NOMO-1 (cell line): ENCODE measurements around the gene OCRL.
A peak's percentile ranks its signal among the peaks of the same experiment; 100 is the strongest.

Experiments
- DNase-seq, 2 experiments: peaks; one replicate each; lab custom pipeline; 2025; ENCODE audit not compliant: unreplicated experiment in 2 of 2; lab: John Stamatoyannopoulos, UW

OCRL gene

GRCh38 chrX:129540068-129540653, at the start of gene OCRL:
Gene OCRL (plus strand): TSS chrX:129540259. CDS start chrX:129540440, 181 bp downstream.
- peak; percentile 50 to 52 for DNase-seq

- DNase-seq: no peak
Measured at GRCh38 chrX:129490330-129490729, 49.7 kb upstream of the OCRL start.

- no peak for DNase-seq
Measured at GRCh38 chrX:129493643-129494042, 46.4 kb upstream of the OCRL start.

DNA sequence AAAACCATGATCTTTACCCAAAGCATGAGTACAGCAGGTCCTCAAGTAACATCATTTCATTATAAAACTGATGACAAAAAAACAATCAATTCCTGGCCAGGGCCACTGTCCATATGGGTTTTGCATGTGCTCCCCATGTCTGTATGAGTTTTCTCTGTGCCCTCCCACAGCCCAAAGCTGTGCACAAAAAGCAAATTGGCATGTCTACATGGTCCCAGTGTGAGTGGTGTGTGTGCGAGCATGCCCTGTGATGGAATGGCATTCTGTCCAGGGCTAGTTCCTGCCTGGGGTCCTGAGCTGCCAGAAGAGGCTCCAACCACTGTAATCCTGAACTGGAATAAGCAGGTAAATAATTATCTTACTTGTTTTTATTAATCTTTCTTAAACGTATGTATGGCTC, 45.2 kb upstream of the OCRL start:
- DNase-seq: no peak

DNA sequence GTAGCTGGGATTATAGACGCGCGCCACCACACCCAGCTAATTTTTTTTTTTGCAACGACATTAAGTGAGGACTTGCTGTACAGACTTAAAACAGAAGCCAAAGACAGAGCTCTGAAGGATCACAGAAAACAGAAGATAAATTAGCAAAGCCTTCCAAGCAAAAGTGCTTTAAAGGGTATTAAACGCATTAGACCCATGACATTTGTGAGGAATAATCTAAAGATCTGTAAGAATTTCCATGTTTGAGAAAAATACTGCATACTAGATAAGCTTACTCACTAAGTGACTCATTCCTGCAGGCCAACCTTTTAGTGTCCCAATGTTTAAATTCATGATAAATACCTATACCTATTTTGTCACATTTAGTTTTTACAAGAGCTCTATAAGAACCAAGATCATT, 44.2 kb upstream of the OCRL start:
- no peak for DNase-seq

- no peak for DNase-seq
Measured at GRCh38 chrX:129496625-129497024, 43.4 kb upstream of the OCRL start.

- no peak for DNase-seq
Measured at GRCh38 chrX:129497146-129497843, 42.8 kb upstream of the OCRL start.

GRCh38 chrX:129510331-129510730, 29.7 kb upstream of the OCRL start:
- DNase-seq: no peak

- DNase-seq: no peak
Measured at GRCh38 chrX:129511689-129512088, 28.4 kb upstream of the OCRL start.

DNA sequence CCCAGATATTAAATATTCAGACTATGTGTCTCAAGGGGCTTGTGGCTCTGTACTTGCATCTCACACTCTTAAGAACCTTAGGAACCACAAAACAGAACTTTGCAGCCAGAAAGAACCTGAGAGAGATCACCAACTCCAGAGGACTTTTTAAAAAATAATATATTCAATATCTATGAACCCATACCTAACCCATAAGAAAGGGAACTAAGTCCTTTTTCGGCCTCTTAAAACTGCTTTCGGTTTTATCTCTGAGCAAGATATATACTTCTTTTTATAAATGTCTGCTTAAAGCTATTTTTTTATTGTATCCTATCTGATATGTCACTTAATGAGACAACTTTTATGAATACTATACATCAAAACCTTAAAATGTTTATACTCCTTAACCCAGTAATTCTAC, 27.6 kb upstream of the OCRL start:
- no peak for DNase-seq

- DNase-seq: no peak
Measured at GRCh38 chrX:129516402-129516801, 23.7 kb upstream of the OCRL start.

DNA sequence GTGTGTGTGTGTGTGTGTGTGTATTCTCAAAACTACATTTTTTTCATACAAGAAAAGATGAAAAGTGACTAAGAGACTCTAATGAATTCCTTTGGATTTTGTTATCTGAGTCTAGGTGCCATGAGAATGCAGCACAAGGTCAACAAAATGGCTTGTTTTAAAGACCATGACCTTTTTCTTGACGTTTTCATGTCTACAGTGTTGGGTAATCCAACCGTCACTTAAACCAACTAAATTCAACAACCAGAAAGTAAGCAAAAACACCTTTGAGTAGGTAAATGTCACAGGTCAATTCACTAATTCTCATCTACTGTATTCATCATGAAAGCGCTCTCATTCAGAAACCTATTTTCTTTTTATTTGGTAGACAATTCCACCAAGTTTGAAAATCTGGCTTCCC, 19.9 kb upstream of the OCRL start:
- DNase-seq: no peak

DNA sequence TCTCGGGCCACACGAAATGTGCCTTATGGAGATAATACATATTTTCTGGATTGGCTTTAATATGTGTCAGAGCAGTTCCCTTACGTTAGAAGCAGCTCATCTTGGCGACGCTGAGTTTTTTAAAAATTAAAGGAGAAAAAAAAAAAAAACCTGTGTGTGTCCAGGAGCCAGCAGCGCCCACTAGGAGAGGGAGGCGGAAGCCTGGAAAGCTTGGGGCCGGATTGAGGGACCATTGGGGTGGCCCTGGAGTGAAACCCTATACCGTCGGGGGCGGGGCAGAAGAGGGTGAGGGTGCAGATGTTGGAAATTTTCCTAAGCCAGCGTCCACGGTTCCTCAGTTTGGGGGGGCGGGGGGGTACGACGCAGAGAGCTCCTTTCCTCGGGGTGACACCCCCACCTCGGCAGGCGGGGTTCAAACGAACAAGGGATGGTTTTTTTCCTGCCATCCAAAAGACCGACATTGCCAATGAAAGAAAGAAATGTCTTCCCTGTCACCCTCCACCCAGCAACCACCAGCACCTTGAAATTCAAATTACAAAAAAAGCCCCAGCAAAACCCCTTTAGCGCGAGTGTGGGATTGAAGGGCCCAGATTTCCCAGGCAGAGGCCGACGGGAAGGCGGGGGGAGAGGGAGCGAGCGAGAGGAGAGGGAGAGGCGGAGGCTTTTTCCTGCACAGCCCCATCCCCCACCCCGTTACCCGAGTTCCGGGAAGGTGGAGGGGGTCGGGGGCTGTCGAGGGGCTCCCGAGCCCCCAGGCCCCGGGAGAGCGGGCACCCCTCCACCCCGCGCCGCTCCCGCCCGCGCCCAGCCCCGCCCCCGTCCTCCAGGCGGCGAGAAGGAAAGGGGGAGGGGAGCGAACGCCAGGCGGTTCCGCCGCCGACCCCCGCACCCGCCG, 17.6 kb upstream of the OCRL start:
- no peak for DNase-seq

DNA sequence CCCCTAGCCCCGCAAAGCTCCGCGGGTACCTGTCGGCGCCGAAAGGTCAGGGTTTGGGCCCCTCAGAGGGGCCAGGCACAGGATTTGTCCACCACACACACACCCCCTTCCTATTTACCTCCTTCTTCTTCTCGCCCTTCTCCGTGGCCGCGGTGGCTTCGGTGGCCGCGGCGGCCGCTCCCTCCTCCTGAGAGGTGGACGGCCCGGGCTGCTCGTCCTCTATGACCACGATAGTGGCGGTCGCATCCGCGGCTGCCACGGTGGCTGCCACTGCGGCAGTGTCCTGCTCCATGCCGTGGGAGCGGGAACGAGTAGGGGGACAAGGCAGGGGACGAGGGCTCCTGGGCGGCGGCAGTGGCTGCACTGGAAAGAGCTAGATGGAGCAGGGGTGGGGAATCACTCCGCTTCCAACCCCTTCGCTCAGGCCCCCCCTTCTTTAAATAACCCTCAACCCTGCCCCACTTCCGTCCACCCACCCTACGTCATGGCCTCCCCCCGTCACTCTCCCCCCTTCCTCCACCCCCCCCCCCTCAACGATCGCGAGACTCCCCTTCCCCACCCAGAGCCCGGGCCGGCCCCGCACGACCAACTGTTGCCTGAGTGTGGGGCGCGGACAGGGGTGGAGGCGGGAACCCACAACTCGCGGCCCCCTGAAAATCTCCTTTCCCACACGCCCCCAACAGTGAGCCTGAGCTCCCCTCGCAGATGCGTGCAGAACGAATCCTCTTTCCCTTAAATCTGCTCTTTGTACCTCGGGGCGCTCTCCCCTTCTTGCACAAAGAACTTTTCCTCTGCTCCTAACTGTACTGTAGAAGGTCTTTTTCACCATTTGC, 16.8 kb upstream of the OCRL start, which contains the start of gene SMARCA1:
Gene SMARCA1, minus strand, starts transcription at position 412 of the 833 bp plus-strand sequence. Its CDS starts 120 bp downstream, at position 292.
- no peak for DNase-seq

DNA sequence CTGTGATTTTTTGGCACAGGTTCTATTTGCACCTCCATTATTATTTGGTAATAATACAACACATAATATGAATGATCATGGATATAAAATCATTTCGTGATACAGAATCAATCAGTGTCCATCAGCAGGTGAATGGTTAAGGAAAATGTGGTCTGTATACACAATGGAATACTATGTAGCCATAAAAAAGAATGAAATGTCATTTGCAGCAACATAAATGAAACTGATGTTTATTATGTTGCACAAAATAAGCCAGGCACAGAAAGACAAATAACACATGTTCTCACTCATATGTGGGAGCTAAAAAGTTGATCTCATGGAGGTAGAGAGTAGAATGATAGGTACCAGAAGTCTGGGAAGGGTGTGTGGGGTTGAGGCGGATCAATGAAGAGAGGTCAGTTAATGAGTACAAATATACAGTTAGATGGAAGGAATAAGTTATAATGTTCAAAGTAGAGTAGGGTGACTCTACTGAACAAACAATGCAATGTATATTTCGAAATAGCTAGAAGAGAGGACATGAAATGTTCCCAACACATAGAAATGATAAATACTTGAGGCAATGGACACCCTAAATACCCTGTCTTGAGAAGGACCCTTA, 15.7 kb upstream of the OCRL start:
- no peak for DNase-seq

- no peak for DNase-seq
Measured at GRCh38 chrX:129525162-129525561, 14.9 kb upstream of the OCRL start.

DNA sequence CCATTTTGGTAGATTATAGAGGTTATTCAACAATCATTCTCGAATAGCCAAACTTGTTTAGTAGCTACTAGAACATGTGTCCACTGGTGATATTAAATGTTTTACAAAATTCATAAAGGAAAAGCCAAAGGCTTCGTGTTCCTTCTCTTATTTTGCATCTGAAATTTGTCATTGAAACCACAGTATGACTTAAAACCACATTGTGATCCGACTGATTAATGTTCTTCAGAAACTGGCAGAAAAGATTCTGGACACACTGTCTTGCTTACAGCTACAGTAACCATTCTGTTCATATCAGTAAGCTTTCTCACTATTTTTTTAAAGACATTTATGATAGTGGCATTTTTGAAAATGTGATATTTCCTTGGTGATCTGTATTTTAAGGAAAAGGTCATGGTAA, 14.2 kb upstream of the OCRL start:
- no peak for DNase-seq

- DNase-seq: no peak
Measured at GRCh38 chrX:129529685-129530281, 10.3 kb upstream of the OCRL start.

DNA sequence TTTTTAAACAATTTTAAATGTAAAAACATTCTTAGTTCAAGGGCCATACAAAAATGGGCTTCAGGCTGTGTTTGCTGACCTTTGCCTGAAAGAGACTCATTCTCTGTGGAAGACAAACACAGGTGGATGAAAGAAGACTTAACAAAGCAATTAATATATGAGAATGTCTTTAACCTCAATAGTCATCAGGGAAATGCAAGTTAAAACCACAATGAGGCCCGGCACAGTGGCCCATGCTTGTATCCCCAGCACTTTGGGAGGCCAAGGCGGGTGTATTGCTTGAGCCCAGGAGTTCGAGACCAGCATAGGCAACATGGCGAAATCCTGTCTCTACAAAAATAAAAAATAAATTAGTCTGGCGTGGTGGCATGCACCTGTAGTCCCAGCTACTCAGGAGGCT, 9.6 kb upstream of the OCRL start:
- DNase-seq: no peak

GRCh38 chrX:129531132-129531531, 8.9 kb upstream of the OCRL start:
- no peak for DNase-seq
